MM.1S (cell line): ENCODE data around the gene AATK.

ENCODE experiments used
- DNase-seq: peaks from one replicate; pipeline ENCODE4 v3.0.0-alpha.2; 2015
- H2AFZ ChIP-seq: fragments of 300-600 bp; sonication (generic); 2 replicates; pipeline ENCODE4 v1.6.0; 2016; ENCODE audit warnings: antibody characterized with exemption, low read length
- H3F3A ChIP-seq: fragments of 300-600 bp; sonication (generic); 2 replicates; pipeline ENCODE4 v1.6.1; 2016; ENCODE audit warnings: mild to moderate bottlenecking, antibody characterized with exemption, low read length, moderate library complexity, mixed read lengths; ENCODE audit not compliant: insufficient read depth
- H3K27ac ChIP-seq: fragments of 300-600 bp; sonication (generic); 2 replicates; pipeline ENCODE4 v1.5.1; 2016; ENCODE audit warnings: mild to moderate bottlenecking, low read length
- H3K27me3 ChIP-seq: fragments of 300-600 bp; sonication (generic); replicated peaks from 2 replicates; pipeline ENCODE4 v1.6.0; 2016; ENCODE audit warnings: low read length; ENCODE audit not compliant: insufficient read depth
- H3K36me3 ChIP-seq: fragments of 300-600 bp; sonication (generic); replicated peaks from 2 replicates; pipeline ENCODE4 v1.6.1; 2016; ENCODE audit warnings: mild to moderate bottlenecking, low read length, mixed read lengths; ENCODE audit not compliant: insufficient read depth
- H3K4me1 ChIP-seq: fragments of 300-600 bp; sonication (generic); 2 replicates; pipeline ENCODE4 v1.6.1; 2016; ENCODE audit warnings: low read length, mixed read lengths
- H3K4me2 ChIP-seq: fragments of 300-600 bp; sonication (generic); 2 replicates; pipeline ENCODE4 v1.6.0; 2016; ENCODE audit warnings: low read depth, low read length
- H3K4me3 ChIP-seq: fragments of 300-600 bp; sonication (generic); 2 replicates; pipeline ENCODE4 v1.5.1; 2016; ENCODE audit warnings: low read length, mixed read lengths
- H3K79me2 ChIP-seq: fragments of 300-600 bp; sonication (generic); 2 replicates; pipeline ENCODE4 v1.6.1; 2016; ENCODE audit warnings: mixed run types, low read length, mixed read lengths
- H3K9ac ChIP-seq: fragments of 300-600 bp; sonication (generic); 2 replicates; pipeline ENCODE4 v1.6.1; 2016; ENCODE audit warnings: low read length, mixed read lengths
- H3K9me2 ChIP-seq: fragments of 300-600 bp; sonication (generic); replicated peaks from 2 replicates; pipeline ENCODE4 v1.6.1; 2016; ENCODE audit warnings: mild to moderate bottlenecking, low read length, mixed read lengths; ENCODE audit not compliant: insufficient read depth
- H3K9me3 ChIP-seq: fragments of 300-600 bp; sonication (generic); replicated peaks from 2 replicates; pipeline ENCODE4 v1.6.1; 2016; ENCODE audit warnings: mild to moderate bottlenecking, low read length, mixed read lengths; ENCODE audit not compliant: insufficient read depth
- H4K20me1 ChIP-seq: fragments of 300-600 bp; sonication (generic); 2 replicates; pipeline ENCODE4 v1.6.1; 2016; ENCODE audit warnings: mild to moderate bottlenecking, low read length, moderate library complexity, mixed read lengths; ENCODE audit not compliant: insufficient read depth
- EZH2 ChIP-seq: fragments of 300-600 bp; sonication (generic); optimal IDR thresholded peaks from 2 replicates; pipeline ENCODE3; 2017; ENCODE audit warnings: low read depth, mild to moderate bottlenecking, antibody characterized with exemption, low read length, mixed read lengths
- EZH2phosphoT487 ChIP-seq: fragments of 300-600 bp; sonication (generic); IDR thresholded peaks from 2 replicates; pipeline ENCODE4 v1.6.1; 2018; ENCODE audit warnings: antibody characterized with exemption, low read length
- TF ChIP-seq, protein P1 (sequence below): fragments of 300-600 bp; sonication (generic); IDR thresholded peaks from 2 replicates; pipeline ENCODE4 v1.5.1; 2016; ENCODE audit warnings: antibody characterized with exemption, low read length, mixed read lengths

The AATK gene

DNA sequence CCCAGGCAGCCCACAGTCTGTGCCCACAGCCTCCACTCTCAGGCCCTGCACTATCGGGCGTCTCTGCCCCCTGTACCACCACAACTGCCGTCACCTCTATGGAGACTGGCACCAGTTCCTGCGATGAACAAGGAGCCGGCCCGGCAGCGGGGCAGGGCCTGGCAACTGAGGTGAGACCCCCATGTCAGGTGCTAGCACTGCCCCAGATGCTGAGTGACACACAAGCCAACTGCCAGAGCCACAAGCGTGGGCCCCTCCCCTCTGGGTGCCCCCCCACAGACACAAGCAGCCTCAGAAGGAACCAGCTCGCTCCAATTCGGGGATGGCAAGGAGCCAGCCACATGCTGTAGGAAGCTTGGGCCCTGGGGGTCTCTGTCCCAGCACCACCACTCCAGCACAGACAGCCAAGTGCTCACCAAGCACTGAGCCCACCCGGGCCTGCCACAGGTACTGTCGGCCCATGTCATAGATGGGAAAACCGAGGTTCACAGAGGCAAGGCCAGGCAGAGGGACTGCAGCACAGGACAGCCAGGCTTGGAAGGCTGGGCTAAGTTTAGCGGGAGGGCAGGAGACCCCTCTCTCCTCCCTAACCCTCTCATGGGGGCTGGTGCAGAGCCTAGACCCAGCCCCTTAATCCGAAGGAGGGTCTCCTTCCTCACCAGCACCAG is 2.2 kb downstream of the AATK start:
- TF ChIP-seq, protein P1, sequence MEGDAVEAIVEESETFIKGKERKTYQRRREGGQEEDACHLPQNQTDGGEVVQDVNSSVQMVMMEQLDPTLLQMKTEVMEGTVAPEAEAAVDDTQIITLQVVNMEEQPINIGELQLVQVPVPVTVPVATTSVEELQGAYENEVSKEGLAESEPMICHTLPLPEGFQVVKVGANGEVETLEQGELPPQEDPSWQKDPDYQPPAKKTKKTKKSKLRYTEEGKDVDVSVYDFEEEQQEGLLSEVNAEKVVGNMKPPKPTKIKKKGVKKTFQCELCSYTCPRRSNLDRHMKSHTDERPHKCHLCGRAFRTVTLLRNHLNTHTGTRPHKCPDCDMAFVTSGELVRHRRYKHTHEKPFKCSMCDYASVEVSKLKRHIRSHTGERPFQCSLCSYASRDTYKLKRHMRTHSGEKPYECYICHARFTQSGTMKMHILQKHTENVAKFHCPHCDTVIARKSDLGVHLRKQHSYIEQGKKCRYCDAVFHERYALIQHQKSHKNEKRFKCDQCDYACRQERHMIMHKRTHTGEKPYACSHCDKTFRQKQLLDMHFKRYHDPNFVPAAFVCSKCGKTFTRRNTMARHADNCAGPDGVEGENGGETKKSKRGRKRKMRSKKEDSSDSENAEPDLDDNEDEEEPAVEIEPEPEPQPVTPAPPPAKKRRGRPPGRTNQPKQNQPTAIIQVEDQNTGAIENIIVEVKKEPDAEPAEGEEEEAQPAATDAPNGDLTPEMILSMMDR: no peak
- TF ChIP-seq EZH2: no peak
- TF ChIP-seq EZH2phosphoT487: no peak

DNA sequence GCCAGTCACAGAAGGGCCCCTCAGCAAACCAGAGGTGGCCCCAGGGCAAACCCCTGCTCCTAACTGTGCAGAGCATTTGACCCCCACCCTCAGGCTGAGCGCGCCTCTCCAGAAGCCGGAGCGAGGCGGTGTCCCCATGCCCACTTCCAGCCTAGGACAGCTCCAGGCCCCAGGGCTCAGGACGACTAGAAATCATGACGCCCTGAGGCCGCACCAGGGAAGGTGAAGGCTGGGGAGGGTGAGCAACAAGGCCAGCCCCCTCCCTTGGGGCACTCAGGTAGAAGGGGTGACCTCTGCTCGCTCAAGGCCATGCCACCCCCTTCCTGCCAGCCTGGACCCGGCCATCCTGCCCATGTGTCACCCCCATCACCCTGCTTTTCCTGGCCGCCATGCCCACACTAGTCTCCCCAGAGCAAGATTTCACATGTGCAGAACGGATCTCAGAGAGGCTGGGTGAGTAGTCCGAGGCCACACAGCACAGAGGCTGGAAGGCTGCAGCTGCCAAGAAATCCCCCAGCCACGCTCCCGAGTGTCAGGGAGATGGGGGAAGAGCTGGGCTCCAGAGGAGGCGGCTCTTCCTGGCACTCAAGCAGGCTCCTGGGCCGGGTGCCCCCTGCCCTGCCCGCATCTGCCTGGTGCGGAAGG is 2.8 kb downstream of the AATK start:
- DNase-seq: no peak
- H2AFZ ChIP-seq: no peak overlapping the region
- H3K4me1 ChIP-seq: no peaks in the 10 kb centered on the region
- no peak overlapping the region for H3K9ac ChIP-seq
- H3K4me3 ChIP-seq: no peak overlapping the region
- TF ChIP-seq EZH2phosphoT487 (no peak), EZH2 (no peak)
- TF ChIP-seq, protein P1: no peak
- no peaks in the 10 kb centered on the region for H3K36me3 ChIP-seq
- no peaks in the 10 kb centered on the region for H4K20me1 ChIP-seq
- no peak overlapping the region for H3K4me2 ChIP-seq
- H3K9me2 ChIP-seq: no peaks in the 10 kb centered on the region
- H3K9me3 ChIP-seq: no peaks in the 10 kb centered on the region
- no peaks in the 10 kb centered on the region for H3K79me2 ChIP-seq
- H3F3A ChIP-seq: no peaks in the 10 kb centered on the region
- H3K27ac ChIP-seq: no peak overlapping the region
- H3K27me3 ChIP-seq: peaks cover 93% of the 10 kb centered on the region

More for the DNA sequence above, 2.2 kb downstream of the AATK start:
- Histone ChIP-seq H3K27ac (no peak overlapping the region), H4K20me1 (no peaks in the 10 kb centered on the region), H3K9ac (no peak overlapping the region), H3K27me3 (peaks cover 93% of the 10 kb centered on the region), H3F3A (no peaks in the 10 kb centered on the region), H3K36me3 (no peaks in the 10 kb centered on the region), H3K4me3 (no peak overlapping the region), H3K4me1 (no peaks in the 10 kb centered on the region), H3K79me2 (no peaks in the 10 kb centered on the region), H3K4me2 (no peak overlapping the region), H3K9me2 (no peaks in the 10 kb centered on the region), H2AFZ (no peak overlapping the region), H3K9me3 (no peaks in the 10 kb centered on the region)
- DNase-seq: no peak

DNA sequence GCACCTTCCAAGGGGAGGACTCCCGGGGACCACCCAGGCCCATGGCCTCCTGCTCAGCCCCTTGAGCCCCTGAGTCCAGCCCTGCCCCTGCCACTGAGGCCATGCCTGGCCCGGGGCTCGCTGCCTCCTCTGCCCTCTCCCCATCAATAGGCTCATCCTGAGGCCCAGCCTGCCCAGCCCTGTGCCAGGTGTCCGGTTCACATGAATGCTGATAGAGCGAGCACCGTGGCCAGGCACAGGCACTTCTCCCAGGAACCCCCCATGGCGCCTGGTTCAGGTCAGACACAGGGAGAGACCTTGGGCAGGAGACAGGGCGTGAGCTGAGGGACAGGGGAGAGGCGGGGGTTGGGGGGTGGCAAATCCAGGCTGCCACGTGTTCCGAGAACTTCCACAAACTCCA is 3.5 kb downstream of the AATK start:
- H3K4me1 ChIP-seq: no peaks in the 10 kb centered on the region
- no peaks in the 10 kb centered on the region for H3K9me2 ChIP-seq
- no peak overlapping the region for H3K9ac ChIP-seq
- no peak overlapping the region for H3K27ac ChIP-seq
- peaks cover 93% of the 10 kb centered on the region for H3K27me3 ChIP-seq
- no peak overlapping the region for H2AFZ ChIP-seq
- TF ChIP-seq EZH2phosphoT487 (no peak), EZH2 (no peak)
- TF ChIP-seq, protein P1: no peak
- H3K79me2 ChIP-seq: no peaks in the 10 kb centered on the region
- no peaks in the 10 kb centered on the region for H3K9me3 ChIP-seq
- H3F3A ChIP-seq: no peaks in the 10 kb centered on the region
- no peak overlapping the region for H3K4me2 ChIP-seq
- DNase-seq: no peak
- H3K36me3 ChIP-seq: no peaks in the 10 kb centered on the region
- H3K4me3 ChIP-seq: no peak overlapping the region
- no peaks in the 10 kb centered on the region for H4K20me1 ChIP-seq
